ENCODE data around the gene IRF2BP1.

IRF2BP1 gene

DNA sequence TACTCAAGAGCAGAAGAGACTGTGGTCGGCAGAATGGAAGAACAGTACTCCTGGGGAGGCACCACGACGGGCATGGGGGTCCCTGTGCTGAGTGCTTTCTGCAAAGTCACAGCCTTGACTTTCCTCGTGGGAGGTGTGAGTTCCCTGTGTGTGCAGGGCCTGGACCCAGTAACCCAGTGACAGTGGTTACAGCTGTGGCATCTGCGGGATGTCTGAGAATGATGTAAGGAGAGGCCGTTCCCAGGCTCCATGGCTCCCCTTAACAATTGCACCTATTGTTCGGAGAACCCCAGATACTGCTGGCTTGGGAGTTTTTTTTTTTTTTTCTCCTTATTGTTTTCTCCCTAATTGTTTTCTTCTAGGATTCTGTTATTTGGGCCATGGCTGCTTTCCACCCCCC is 33.7 kb upstream of the IRF2BP1 start:
- H3K27me3 ChIP-seq (ENCODE audit: insufficient read depth, low read length) = 0 out of 2 replicates have a peak, but pooled peaks cover 5% of the 10 kb centered on the region
- no peaks in the 10 kb centered on the region for H3K4me1 ChIP-seq (ENCODE audit: control insufficient read depth, insufficient read depth, low read length, unreplicated experiment)
- no peak overlapping the region for H2AFZ ChIP-seq (ENCODE audit: low read length, unreplicated experiment)
- H3K27ac ChIP-seq (ENCODE audit: low read depth, low read length) = no peak overlapping the region
- H3K79me2 ChIP-seq (ENCODE audit: control insufficient read depth, insufficient read depth, low read length, unreplicated experiment) = no peaks in the 10 kb centered on the region
- no peaks in the 10 kb centered on the region for H3K36me3 ChIP-seq (ENCODE audit: insufficient read depth, low read length)
- no peak overlapping the region for H3K4me3 ChIP-seq (ENCODE audit: low read depth, low read length)

DNA sequence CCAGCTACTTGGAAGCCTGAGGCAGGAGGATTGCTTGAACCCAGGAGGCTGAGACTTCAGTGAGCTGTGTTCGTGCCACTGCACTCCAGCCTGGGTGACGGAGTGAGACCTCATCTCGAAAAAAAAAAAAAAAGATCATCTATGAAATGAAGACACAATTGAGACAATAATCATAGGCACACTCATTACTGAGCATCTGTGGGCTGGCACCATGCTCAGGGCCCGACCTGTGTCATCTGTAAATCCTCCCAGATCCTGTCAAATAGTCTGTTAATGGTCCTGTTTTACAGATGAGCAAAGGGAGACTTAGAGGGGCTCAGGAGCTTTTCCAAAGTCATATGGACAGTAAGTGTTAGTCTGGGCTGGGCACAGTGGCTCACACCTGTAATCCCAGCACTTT is 32.8 kb upstream of the IRF2BP1 start:
- Histone ChIP-seq H3K4me3 (ENCODE audit: low read depth, low read length) (no peak overlapping the region), H3K79me2 (ENCODE audit: control insufficient read depth, insufficient read depth, low read length, unreplicated experiment) (no peaks in the 10 kb centered on the region), H3K27ac (ENCODE audit: low read depth, low read length) (no peak overlapping the region), H2AFZ (ENCODE audit: low read length, unreplicated experiment) (no peak overlapping the region), H3K27me3 (ENCODE audit: insufficient read depth, low read length) (0 out of 2 replicates have a peak, but pooled peaks cover 5% of the 10 kb centered on the region), H3K4me1 (ENCODE audit: control insufficient read depth, insufficient read depth, low read length, unreplicated experiment) (no peaks in the 10 kb centered on the region), H3K36me3 (ENCODE audit: insufficient read depth, low read length) (no peaks in the 10 kb centered on the region)

DNA sequence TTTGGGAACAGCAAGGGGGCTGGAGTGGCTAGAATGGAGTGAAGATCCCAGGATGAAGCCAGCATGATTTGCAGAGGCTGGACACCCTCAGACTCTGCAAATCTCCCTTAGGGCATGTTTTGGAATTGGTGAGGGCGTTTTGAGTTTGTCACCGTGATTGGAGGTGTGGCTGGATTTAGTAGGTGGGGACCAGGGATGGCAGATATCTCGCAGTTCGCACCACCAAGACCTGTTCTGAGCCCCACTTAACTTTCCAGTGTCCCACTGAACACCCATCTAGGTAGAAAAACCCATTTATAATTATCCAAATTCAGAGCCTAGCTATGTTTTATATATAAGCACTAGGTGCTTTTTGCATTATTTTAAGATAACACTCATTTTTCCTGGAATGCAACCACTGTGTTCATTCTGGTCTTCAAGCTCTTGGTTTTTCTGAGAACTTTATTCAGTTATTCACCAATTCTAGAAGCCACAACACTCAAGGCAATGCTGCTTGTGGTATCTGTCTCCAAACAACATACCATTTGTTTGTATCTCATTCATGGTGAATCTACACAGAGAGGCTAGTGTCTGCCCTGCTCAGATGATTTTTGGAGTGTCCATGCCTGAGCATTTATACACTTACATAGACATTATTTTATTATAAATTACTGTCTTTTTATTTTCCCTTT is 31.6 kb upstream of the IRF2BP1 start:
- Histone ChIP-seq H3K27me3 (ENCODE audit: insufficient read depth, low read length) (0 out of 2 replicates have a peak, but pooled peaks cover 5% of the 10 kb centered on the region), H3K79me2 (ENCODE audit: control insufficient read depth, insufficient read depth, low read length, unreplicated experiment) (no peaks in the 10 kb centered on the region), H3K4me1 (ENCODE audit: control insufficient read depth, insufficient read depth, low read length, unreplicated experiment) (no peaks in the 10 kb centered on the region), H3K4me3 (ENCODE audit: low read depth, low read length) (no peak overlapping the region), H3K36me3 (ENCODE audit: insufficient read depth, low read length) (no peaks in the 10 kb centered on the region), H2AFZ (ENCODE audit: low read length, unreplicated experiment) (no peak overlapping the region), H3K27ac (ENCODE audit: low read depth, low read length) (no peak overlapping the region)

DNA sequence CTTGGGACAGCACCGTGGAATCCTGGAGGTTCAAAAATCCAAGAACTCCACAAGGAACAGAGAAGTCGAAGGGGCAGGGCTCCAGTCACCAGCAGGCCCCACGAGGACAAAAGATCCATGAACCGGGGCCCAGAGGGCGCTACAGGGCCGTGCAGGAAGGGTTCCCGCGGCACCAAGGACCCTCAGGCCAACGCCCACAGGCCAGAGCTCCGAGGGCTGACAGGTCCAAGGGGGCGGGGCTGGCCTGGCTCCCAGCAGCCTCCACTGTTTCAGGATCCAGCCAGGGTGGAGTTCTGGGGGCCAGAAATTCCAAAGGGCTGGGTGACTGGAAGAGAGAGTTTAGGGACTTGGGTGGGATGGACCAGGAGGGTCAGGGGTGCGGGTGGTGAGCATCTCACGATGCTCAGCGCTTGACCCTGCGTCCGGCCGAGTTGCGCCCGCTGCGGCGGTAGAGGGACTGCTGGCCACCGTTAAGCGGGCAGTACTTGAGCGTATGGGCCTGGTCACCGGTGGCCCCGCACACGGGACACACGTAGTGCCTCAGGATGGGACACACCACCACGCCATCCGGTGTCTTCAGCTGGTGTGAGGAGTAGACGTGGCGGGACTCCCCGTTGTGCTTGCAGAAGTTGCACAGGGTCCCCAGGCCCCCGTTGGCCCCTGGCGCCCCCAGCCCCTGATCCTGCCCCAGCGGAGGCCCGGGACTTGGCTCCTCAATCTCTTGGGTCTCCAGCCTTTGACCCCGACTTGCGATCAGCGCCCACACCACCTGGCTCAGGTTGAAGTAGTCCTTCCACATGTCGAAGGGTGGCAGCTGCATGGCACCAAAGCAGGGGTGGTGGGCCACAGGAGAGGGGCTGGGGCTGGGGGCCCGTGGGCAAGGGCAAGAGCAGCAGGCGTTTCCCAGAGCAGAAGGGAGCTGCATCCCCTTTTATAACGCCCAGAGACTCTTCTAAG is 28.2 kb upstream of the IRF2BP1 start, which contains the start of gene NANOS2:
Gene NANOS2 (minus strand): TSS at position 905 of the 957 bp plus-strand sequence. CDS start 85 bp downstream, at position 820.
- H3K27me3 ChIP-seq (ENCODE audit: insufficient read depth, low read length) = 0 out of 2 replicates have a peak, but pooled peaks cover 5% of the 10 kb centered on the region
- H3K27ac ChIP-seq (ENCODE audit: low read depth, low read length) = no peak within 1 kb of the TSS
- no peaks in the 10 kb centered on the region for H3K79me2 ChIP-seq (ENCODE audit: control insufficient read depth, insufficient read depth, low read length, unreplicated experiment)
- H3K4me3 ChIP-seq (ENCODE audit: low read depth, low read length) = no peak within 1 kb of the TSS
- H3K36me3 ChIP-seq (ENCODE audit: insufficient read depth, low read length) = no peaks in the 10 kb centered on the region
- H2AFZ ChIP-seq (ENCODE audit: low read length, unreplicated experiment) = no peak within 1 kb of the TSS
- no peaks in the 10 kb centered on the region for H3K4me1 ChIP-seq (ENCODE audit: control insufficient read depth, insufficient read depth, low read length, unreplicated experiment)

DNA sequence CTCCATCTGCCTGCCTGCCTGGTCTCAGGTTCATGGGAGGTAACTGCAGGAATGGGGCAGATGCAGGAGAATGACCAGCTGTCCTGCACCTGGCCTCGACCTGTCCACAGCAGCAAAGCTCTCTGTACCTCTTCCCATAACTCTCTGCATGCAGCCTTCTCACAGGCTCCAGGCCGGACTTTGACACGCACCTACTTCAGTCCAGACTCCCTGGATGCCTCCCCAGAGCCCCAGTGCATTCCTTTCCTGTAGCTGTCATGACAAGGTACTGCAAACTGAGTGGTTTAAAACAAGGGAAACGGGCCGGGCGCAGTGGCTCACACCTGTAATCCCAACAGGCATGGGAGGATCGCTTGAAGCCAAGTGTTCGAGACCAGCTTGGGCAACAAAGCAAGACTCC is 25.4 kb upstream of the IRF2BP1 start:
- no peak overlapping the region for H2AFZ ChIP-seq (ENCODE audit: low read length, unreplicated experiment)
- H3K36me3 ChIP-seq (ENCODE audit: insufficient read depth, low read length) = no peaks in the 10 kb centered on the region
- no peak overlapping the region for H3K4me3 ChIP-seq (ENCODE audit: low read depth, low read length)
- no peaks in the 10 kb centered on the region for H3K27me3 ChIP-seq (ENCODE audit: insufficient read depth, low read length)
- H3K4me1 ChIP-seq (ENCODE audit: control insufficient read depth, insufficient read depth, low read length, unreplicated experiment) = peaks cover 3% of the 10 kb centered on the region
- H3K27ac ChIP-seq (ENCODE audit: low read depth, low read length) = no peak overlapping the region
- H3K79me2 ChIP-seq (ENCODE audit: control insufficient read depth, insufficient read depth, low read length, unreplicated experiment) = no peaks in the 10 kb centered on the region

DNA sequence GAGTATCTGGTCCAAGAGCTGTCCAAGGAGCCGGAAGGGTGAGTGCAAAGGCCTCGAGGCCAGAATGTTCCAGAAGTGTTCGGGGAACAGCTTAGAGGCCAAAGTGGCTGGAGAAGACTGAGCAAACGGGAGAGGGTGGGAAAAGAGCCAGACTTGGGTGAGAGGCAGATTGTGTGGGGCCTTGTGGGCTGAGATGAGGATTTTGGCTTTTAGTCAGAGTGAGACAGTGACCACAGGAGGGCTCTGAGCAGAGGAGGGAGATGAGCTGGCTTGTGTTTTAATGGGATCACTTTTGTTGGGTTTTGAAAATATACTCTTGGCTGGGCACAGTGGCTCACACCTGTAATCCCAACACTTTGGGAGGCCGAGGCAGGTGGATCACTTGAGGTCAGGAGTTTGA is 23.0 kb upstream of the IRF2BP1 start:
- Histone ChIP-seq H3K36me3 (ENCODE audit: insufficient read depth, low read length) (no peaks in the 10 kb centered on the region), H3K79me2 (ENCODE audit: control insufficient read depth, insufficient read depth, low read length, unreplicated experiment) (no peaks in the 10 kb centered on the region), H2AFZ (ENCODE audit: low read length, unreplicated experiment) (no peak overlapping the region), H3K4me3 (ENCODE audit: low read depth, low read length) (no peak overlapping the region), H3K4me1 (ENCODE audit: control insufficient read depth, insufficient read depth, low read length, unreplicated experiment) (peaks cover 3% of the 10 kb centered on the region), H3K27me3 (ENCODE audit: insufficient read depth, low read length) (no peaks in the 10 kb centered on the region), H3K27ac (ENCODE audit: low read depth, low read length) (no peak overlapping the region)

DNA sequence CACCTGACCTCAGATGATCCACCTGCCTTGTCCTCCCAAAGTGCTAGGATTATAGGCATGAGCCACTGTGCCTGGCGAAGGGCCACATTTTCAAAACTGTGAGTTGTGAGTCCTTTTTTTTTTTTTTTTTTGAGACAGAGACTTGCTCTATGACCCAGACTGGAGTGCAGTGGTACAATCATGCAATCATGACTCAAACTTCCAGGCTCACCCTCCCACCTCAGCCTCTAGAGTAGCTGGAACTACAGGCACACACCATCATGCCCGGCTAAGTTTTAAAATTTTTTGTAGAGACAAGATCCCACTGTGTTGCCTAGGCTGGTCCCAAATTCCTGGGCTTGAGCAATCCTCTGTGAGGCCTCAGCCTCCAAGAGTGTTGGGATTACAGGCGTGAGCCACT is 20.3 kb upstream of the IRF2BP1 start:
- no peak overlapping the region for H3K27ac ChIP-seq (ENCODE audit: low read depth, low read length)
- peaks cover 3% of the 10 kb centered on the region for H3K4me1 ChIP-seq (ENCODE audit: control insufficient read depth, insufficient read depth, low read length, unreplicated experiment)
- H3K27me3 ChIP-seq (ENCODE audit: insufficient read depth, low read length) = no peaks in the 10 kb centered on the region
- H3K36me3 ChIP-seq (ENCODE audit: insufficient read depth, low read length) = no peaks in the 10 kb centered on the region
- no peak overlapping the region for H2AFZ ChIP-seq (ENCODE audit: low read length, unreplicated experiment)
- H3K4me3 ChIP-seq (ENCODE audit: low read depth, low read length) = no peak overlapping the region
- no peaks in the 10 kb centered on the region for H3K79me2 ChIP-seq (ENCODE audit: control insufficient read depth, insufficient read depth, low read length, unreplicated experiment)

DNA sequence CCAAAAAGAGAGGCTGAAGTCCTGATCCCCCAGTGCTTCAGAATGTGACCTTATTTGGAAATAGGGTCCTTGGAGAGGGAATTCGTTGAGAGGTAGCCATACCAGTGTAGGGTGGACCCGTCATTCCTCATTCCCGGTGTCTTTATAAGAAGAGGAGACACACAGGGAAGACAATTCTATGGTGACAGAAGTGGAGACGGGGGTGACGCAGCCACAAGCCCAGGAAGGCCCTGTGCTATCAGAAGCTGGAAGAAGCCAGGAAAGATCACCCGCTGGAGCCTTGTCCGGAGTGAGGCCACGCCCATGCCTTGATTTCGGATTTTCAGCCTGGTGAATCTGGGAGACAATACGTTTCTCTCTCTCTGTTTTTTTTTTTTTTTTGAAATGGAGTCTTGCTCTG is 19.1 kb upstream of the IRF2BP1 start:
- H3K4me3 ChIP-seq (ENCODE audit: low read depth, low read length) = no peak overlapping the region
- no peak overlapping the region for H2AFZ ChIP-seq (ENCODE audit: low read length, unreplicated experiment)
- no peaks in the 10 kb centered on the region for H3K79me2 ChIP-seq (ENCODE audit: control insufficient read depth, insufficient read depth, low read length, unreplicated experiment)
- peaks cover 3% of the 10 kb centered on the region for H3K4me1 ChIP-seq (ENCODE audit: control insufficient read depth, insufficient read depth, low read length, unreplicated experiment)
- no peaks in the 10 kb centered on the region for H3K27me3 ChIP-seq (ENCODE audit: insufficient read depth, low read length)
- no peak overlapping the region for H3K27ac ChIP-seq (ENCODE audit: low read depth, low read length)
- no peaks in the 10 kb centered on the region for H3K36me3 ChIP-seq (ENCODE audit: insufficient read depth, low read length)

DNA sequence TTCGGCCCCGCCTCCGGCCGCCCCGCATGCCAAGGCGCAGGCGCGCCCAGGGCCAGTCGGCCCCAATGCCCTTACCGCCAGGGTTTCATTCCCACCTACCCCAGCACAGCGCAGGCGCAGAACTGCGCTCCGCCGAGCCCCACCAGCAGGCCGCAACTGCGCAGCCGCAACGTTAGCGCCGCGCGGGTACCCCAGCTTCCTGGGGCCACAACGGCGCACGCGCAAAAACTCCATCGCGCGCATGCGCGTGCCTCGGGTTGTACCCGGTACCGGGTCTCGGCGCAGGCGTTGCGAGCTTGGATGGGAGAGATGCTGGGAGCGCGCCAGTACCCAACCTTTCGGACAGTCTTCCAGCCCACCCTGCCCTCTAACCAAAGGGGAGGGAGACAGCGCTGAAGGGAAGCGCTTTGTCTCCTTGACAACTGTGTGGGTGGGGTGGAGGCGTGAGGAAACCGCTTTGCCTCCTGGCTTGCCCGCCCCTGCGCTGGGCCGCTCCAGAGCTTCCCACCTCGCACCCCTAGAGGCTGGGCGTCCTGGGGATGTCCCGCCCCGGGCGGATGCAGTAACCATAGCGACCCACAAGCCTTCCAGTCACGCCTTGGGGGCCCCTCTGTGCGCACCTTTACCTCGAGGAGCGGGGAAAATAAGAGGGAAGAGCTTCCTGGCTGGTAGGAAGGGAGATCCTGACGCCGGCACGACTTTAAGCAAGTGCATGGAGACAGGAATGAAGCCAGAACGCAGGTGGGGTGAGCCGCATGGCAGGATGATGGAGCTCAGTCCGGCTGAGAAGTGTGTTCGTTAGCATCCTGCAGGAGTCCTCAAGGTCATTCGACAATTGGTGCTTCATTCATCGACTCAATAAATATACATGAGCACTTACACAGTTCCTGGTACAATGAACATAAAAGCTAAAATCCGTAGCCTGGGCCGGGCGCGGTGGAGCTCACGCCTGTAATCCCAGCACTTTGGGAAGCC is 17.0 kb upstream of the IRF2BP1 start:
- no peaks in the 10 kb centered on the region for H3K27me3 ChIP-seq (ENCODE audit: insufficient read depth, low read length)
- peaks cover 3% of the 10 kb centered on the region for H3K4me1 ChIP-seq (ENCODE audit: control insufficient read depth, insufficient read depth, low read length, unreplicated experiment)
- H3K79me2 ChIP-seq (ENCODE audit: control insufficient read depth, insufficient read depth, low read length, unreplicated experiment) = no peaks in the 10 kb centered on the region
- peak overlapping the region; percentile 73 for H3K4me3 ChIP-seq (ENCODE audit: low read depth, low read length)
- no peaks in the 10 kb centered on the region for H3K36me3 ChIP-seq (ENCODE audit: insufficient read depth, low read length)
- H2AFZ ChIP-seq (ENCODE audit: low read length, unreplicated experiment) = peak overlapping the region; percentile 48
- H3K27ac ChIP-seq (ENCODE audit: low read depth, low read length) = no peak overlapping the region
